ENCODE results near the gene PGGHG.
A peak's percentile ranks its signal among the peaks of the same experiment; 100 is the strongest.
"Not testable (repeated sequence)": the region's sequence is repeated elsewhere in the genome, so short reads cannot be mapped to it uniquely, and the experiment has no call there.

PGGHG gene

GRCh38 chr11:324156-324555 is 35.2 kb downstream of the PGGHG start:
- H3K4me3 ChIP-seq (ENCODE audit: low read depth, low read length) = no peak overlapping the region
- TF ChIP-seq CTCF (conservative IDR thresholded peaks at IDR 0.05; ENCODE audit: low read depth, low read length) = no peak
- DNase-seq (ENCODE audit: low read depth) = no peak

GRCh38 chr11:324593-325517 is 35.9 kb downstream of the PGGHG start:
- DNase-seq (ENCODE audit: low read depth) = peak; percentile 30
- H3K4me3 ChIP-seq (ENCODE audit: low read depth, low read length) = not testable (repeated sequence)

GRCh38 chr11:325796-326591 is 37.1 kb downstream of the PGGHG start:
- no peak overlapping the region for H3K4me3 ChIP-seq (ENCODE audit: low read depth, low read length)

DNA sequence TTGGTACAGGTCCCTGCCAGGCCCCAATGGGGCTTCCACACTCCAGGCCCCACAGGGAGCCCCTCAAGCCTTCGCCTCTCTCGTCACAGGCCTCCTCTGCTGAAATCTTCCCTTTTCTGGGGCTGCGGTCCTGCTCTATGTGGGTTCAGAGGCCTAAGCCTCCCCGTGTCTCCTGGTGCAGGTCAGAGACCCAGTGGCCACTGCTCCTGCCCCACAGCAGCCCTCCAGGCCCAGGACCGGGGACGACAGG is 37.6 kb downstream of the PGGHG start:
- H3K4me3 ChIP-seq (ENCODE audit: low read depth, low read length) = no peak overlapping the region
- no peak for DNase-seq (ENCODE audit: low read depth)
- no peak for TF ChIP-seq CTCF (conservative IDR thresholded peaks at IDR 0.05; ENCODE audit: low read depth, low read length)

More at GRCh38 chr11:325796-326591, 37.1 kb downstream of the PGGHG start:
- no peak for TF ChIP-seq CTCF (conservative IDR thresholded peaks at IDR 0.05; ENCODE audit: low read depth, low read length)
- no peak for DNase-seq (ENCODE audit: low read depth)

GRCh38 chr11:326842-327580 is 38.1 kb downstream of the PGGHG start:
- TF ChIP-seq CTCF (conservative IDR thresholded peaks at IDR 0.05; ENCODE audit: low read depth, low read length) = no peak
- H3K4me3 ChIP-seq (ENCODE audit: low read depth, low read length) = peak overlapping the region; percentile 4
- DNase-seq (ENCODE audit: low read depth) = peak; percentile 94

- DNase-seq (ENCODE audit: low read depth) = no peak
- TF ChIP-seq CTCF (conservative IDR thresholded peaks at IDR 0.05; ENCODE audit: low read depth, low read length) = no peak
- H3K4me3 ChIP-seq (ENCODE audit: low read depth, low read length) = peak overlapping the region; percentile 4
Observed at GRCh38 chr11:327581-327923, 38.6 kb downstream of the PGGHG start.

GRCh38 chr11:328012-328411 is 39.1 kb downstream of the PGGHG start:
- DNase-seq (ENCODE audit: low read depth) = no peak
- no peak for TF ChIP-seq CTCF (conservative IDR thresholded peaks at IDR 0.05; ENCODE audit: low read depth, low read length)
- H3K4me3 ChIP-seq (ENCODE audit: low read depth, low read length) = no peak overlapping the region

- not testable (repeated sequence) for H3K4me3 ChIP-seq (ENCODE audit: low read depth, low read length); DNase-seq (ENCODE audit: low read depth)
Observed at GRCh38 chr11:328516-329100, 39.7 kb downstream of the PGGHG start.

Measured in choroid plexus epithelial cell (primary cell).